Measurements from ENCODE around the gene NFIB. TPM values are rescaled to one million over a fixed set of nuclear protein-coding genes. Genes with fewer than 3 reads are reported as not detected.

NFIB gene
- total and polyA plus RNA-seq, 2 of the 13 experiments (the other 11 are each of a cell fraction or from before 2014, with no cell fraction given) = 0.98 to 4.6 TPM

DNA sequence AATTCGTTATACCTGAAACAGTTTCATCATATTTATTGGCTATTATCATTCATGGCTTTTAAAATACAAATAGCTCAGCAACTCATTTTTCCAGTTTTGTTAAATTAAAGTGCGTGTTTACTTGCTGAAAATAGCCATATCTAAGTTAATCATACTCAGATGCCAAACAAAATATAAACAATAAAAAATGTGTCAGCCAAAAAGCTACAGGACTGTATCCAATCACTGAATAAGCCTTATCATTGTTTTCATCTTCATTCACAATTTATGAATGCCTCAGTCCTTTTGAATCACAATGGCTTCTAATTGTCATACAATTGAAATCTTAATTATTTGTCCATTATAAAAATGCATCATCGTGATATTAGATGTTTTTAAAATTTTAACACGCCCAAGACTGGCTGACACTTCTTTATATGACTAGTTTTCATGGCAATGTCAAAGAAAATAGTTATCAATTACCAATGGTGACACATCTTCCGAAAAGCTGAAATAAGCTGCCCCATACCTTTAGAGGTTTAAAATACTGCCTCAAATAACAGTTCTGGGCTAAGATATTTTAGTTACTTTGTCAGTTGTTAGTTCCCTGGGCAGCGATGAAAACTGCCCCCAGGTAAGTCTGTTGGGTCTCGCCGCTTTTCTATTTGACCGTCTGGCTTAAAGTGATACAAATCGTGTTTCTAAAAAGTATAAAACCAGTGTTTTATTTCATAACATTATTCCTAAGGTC is 1.8 kb downstream of the NFIB start:
- ChIA-PET CTCF (ENCODE audit: low intra/inter-chr PET ratio, low total read pairs) (no interaction called here), POLR2A (no interaction called here)
- Histone ChIP-seq H3K9ac (ENCODE audit: insufficient read depth, low read depth, low read length) (peak overlapping the region; percentile 67; the same call in 1 of the 2 replicates), H3K4me1 (ENCODE audit: insufficient read depth, low read length) (peaks cover 29% of the 10 kb centered on the region; the same call in 1 of the 2 replicates), H3K4me3 (replicated peaks in 1 of 3; ENCODE audit: insufficient read depth in 1 of 3, low read depth in 2 of 3, low read length in 3 of 3) (peak overlapping the region; percentile 72 to 80 (median 75); a peak in 4 of 6 replicates), H3K27me3 (ENCODE audit: control insufficient read depth in 1 of 2, insufficient read depth in 2 of 2, low read length in 2 of 2) (no peaks in the 10 kb centered on the region; a peak in 1 of 5 replicates), H2AFZ (ENCODE audit: low read length) (no peak overlapping the region), H3K79me2 (ENCODE audit: insufficient read depth, low read length) (peaks cover 33% of the 10 kb centered on the region), H3K27ac (ENCODE audit: extremely low read length, insufficient read depth, low read length) (peak overlapping the region; percentile 87), H3K9me3 (ENCODE audit: low read length) (no peaks in the 10 kb centered on the region), H3K4me2 (ENCODE audit: low read depth, low read length) (peak overlapping the region; percentile 59), H4K20me1 (ENCODE audit: insufficient read depth, low read length) (no peaks in the 10 kb centered on the region), H3K36me3 (replicated peaks in 1 of 2; ENCODE audit: control insufficient read depth in 1 of 2, insufficient read depth in 2 of 2, low read length in 2 of 2) (no peaks in the 10 kb centered on the region)
- ATAC-seq = no peak
- 36% methylated on average over 10 of the region's 10 CpGs for WGBS (ENCODE audit: low lambda C conversion rate)
- in situ Hi-C loops (cut with HindIII; ENCODE audit: extremely low pct_ligation_motif_present, low pct_unique_long_range_greater_than_20kb) = no loop called here
- TF ChIP-seq ZNF121 (CRISPR knock-in tag; IDR thresholded peaks at IDR 0.05) (no peak), ZNF224 (CRISPR knock-in tag; IDR thresholded peaks at IDR 0.05) (no peak), ZNF558 (CRISPR knock-in tag; IDR thresholded peaks at IDR 0.05; ENCODE audit: borderline replicate concordance) (no peak), NFE2 (CRISPR knock-in tag; IDR thresholded peaks at IDR 0.05) (no peak), ZNF564 (CRISPR knock-in tag; IDR thresholded peaks at IDR 0.05) (no peak), HNRNPL (IDR thresholded peaks at IDR 0.05; ENCODE audit: low read depth, low read length) (no peak), STAG1 (CRISPR knock-in tag; IDR thresholded peaks at IDR 0.05) (no peak), KAT7 (CRISPR knock-in tag; IDR thresholded peaks at IDR 0.05; ENCODE audit: borderline replicate concordance) (no peak), DMAP1 (CRISPR knock-in tag; IDR thresholded peaks at IDR 0.05) (no peak), KLF12 (CRISPR knock-in tag; IDR thresholded peaks at IDR 0.05; ENCODE audit: borderline replicate concordance) (no peak), MZF1 (CRISPR knock-in tag; IDR thresholded peaks at IDR 0.05; ENCODE audit: borderline replicate concordance) (no peak), FOXC1 (CRISPR knock-in tag; IDR thresholded peaks at IDR 0.05; ENCODE audit: borderline replicate concordance) (no peak), GZF1 (CRISPR knock-in tag; IDR thresholded peaks at IDR 0.05) (no peak), ZNF615 (CRISPR knock-in tag; IDR thresholded peaks at IDR 0.05; ENCODE audit: borderline replicate concordance) (no peak)
- TF ChIP-seq, protein P1, sequence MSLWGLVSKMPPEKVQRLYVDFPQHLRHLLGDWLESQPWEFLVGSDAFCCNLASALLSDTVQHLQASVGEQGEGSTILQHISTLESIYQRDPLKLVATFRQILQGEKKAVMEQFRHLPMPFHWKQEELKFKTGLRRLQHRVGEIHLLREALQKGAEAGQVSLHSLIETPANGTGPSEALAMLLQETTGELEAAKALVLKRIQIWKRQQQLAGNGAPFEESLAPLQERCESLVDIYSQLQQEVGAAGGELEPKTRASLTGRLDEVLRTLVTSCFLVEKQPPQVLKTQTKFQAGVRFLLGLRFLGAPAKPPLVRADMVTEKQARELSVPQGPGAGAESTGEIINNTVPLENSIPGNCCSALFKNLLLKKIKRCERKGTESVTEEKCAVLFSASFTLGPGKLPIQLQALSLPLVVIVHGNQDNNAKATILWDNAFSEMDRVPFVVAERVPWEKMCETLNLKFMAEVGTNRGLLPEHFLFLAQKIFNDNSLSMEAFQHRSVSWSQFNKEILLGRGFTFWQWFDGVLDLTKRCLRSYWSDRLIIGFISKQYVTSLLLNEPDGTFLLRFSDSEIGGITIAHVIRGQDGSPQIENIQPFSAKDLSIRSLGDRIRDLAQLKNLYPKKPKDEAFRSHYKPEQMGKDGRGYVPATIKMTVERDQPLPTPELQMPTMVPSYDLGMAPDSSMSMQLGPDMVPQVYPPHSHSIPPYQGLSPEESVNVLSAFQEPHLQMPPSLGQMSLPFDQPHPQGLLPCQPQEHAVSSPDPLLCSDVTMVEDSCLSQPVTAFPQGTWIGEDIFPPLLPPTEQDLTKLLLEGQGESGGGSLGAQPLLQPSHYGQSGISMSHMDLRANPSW (CRISPR knock-in tag; IDR thresholded peaks at IDR 0.05; ENCODE audit: borderline replicate concordance) = no peak
- TF ChIP-seq, protein P2, sequence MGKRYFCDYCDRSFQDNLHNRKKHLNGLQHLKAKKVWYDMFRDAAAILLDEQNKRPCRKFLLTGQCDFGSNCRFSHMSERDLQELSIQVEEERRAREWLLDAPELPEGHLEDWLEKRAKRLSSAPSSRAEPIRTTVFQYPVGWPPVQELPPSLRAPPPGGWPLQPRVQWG (CRISPR knock-in tag; IDR thresholded peaks at IDR 0.05; ENCODE audit: borderline replicate concordance, low read depth) = no peak
- TF ChIP-seq, protein P3, sequence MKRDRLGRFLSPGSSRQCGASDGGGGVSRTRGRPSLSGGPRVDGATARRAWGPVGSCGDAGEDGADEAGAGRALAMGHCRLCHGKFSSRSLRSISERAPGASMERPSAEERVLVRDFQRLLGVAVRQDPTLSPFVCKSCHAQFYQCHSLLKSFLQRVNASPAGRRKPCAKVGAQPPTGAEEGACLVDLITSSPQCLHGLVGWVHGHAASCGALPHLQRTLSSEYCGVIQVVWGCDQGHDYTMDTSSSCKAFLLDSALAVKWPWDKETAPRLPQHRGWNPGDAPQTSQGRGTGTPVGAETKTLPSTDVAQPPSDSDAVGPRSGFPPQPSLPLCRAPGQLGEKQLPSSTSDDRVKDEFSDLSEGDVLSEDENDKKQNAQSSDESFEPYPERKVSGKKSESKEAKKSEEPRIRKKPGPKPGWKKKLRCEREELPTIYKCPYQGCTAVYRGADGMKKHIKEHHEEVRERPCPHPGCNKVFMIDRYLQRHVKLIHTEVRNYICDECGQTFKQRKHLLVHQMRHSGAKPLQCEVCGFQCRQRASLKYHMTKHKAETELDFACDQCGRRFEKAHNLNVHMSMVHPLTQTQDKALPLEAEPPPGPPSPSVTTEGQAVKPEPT (CRISPR knock-in tag; IDR thresholded peaks at IDR 0.05; ENCODE audit: low read depth) = no peak
- intact Hi-C loops (cut with micrococcal nuclease; ENCODE audit: unreplicated experiment) = no loop called here
- BruUV-seq (replicated peaks) = no TSS peak
- no peak for DNase-seq (ENCODE audit: low spot score)
- no peak for FAIRE-seq

Data from HepG2 (cell line).